ENCODE measurements around the gene C1QTNF3. TPM values are rescaled to one million over a fixed set of nuclear protein-coding genes. Genes with fewer than 3 reads are reported as not detected.
"Not testable (repeated sequence)": the region's sequence is repeated elsewhere in the genome, so short reads cannot be mapped to it uniquely, and the experiment has no call there.

Gene C1QTNF3
- total RNA-seq, 4 donors from 2014 or later = 0.53 to 5.1 (median 1.6) TPM

DNA sequence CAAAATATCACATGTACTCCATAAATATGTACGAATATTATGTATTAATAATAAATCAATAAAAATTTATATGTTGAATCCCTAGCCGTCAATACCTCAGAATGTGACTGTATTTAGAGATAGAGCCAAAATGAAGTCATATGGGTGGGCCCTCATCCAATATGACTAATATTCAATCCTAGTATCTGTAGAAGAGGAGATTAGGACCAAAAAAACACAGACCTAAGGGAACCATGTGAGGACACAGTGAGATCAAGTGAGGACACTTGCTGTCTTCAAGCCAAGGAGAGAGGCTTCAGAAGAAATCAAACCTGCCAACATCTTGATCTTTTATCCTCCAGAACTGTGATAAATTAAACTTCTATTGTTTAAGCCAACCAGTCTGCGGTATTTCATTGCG lies 31.5 kb downstream of the C1QTNF3 start:
- Histone ChIP-seq H3K4me3 (no peak overlapping the region), H3K27ac (no peak overlapping the region), H3K4me1 (peaks cover 7 to 36% (median 13%) of the 10 kb centered on the region in 3 donors), H3K27me3 (no peaks in the 10 kb centered on the region), H3K36me3 (no peaks in the 10 kb centered on the region), H3K9me3 (no peaks in the 10 kb centered on the region)
- no peak for DNase-seq
- 65 to 78% methylated on average over 4 of the region's 4 CpGs for WGBS, 2 donors
- intact Hi-C loops (cut with DNase I) = no loop called here
- no peak for TF ChIP-seq POLR2A (IDR thresholded peaks at IDR 0.05)

- H3K27me3 ChIP-seq; H3K27ac ChIP-seq; H3K36me3 ChIP-seq; H3K4me3 ChIP-seq; intact Hi-C loops (cut with DNase I); H3K9me3 ChIP-seq; DNase-seq: not testable (repeated sequence)
- peaks cover 9 to 49% (median 14%) of the 10 kb centered on the region in 3 donors for H3K4me1 ChIP-seq
- 95 to 96% methylated on average over 2 of the region's 2 CpGs for WGBS, 2 donors
Measured at GRCh38 chr5:34010146-34010545, 32.9 kb downstream of the C1QTNF3 start.

DNA sequence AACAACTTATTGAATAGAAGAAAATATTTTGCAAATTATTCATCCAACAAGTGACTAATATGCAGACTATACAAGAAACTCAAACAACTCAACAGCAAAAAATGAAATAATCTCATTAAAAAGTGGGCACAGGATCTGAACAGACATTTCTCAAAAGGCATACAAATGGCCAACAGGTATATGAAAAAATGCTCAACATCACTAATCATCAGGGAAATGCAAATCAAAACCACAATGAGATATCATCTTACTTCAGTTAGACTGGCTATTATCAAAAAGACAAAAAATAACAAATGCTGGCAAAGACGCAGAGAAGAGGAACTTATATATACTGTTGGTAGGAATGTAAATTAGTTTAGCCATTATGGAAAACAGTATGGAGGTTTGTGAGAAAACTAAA lies 33.4 kb downstream of the C1QTNF3 start:
- TF ChIP-seq CTCF (IDR thresholded peaks at IDR 0.05) (no peak), POLR2A (IDR thresholded peaks at IDR 0.05) (no peak)
- DNase-seq = no peak
- Histone ChIP-seq H3K4me3 (no peak overlapping the region), H3K4me1 (peaks cover 9 to 48% (median 14%) of the 10 kb centered on the region in 3 donors), H3K9me3 (no peaks in the 10 kb centered on the region), H3K27ac (no peak overlapping the region), H3K27me3 (no peaks in the 10 kb centered on the region), H3K36me3 (peaks cover 0 to 12% (median 0%) of the 10 kb centered on the region in 3 donors)
- intact Hi-C loops (cut with DNase I) = no loop called here
- WGBS, 2 donors = 84 to 89% methylated on average over 1 of the region's 1 CpG

DNA sequence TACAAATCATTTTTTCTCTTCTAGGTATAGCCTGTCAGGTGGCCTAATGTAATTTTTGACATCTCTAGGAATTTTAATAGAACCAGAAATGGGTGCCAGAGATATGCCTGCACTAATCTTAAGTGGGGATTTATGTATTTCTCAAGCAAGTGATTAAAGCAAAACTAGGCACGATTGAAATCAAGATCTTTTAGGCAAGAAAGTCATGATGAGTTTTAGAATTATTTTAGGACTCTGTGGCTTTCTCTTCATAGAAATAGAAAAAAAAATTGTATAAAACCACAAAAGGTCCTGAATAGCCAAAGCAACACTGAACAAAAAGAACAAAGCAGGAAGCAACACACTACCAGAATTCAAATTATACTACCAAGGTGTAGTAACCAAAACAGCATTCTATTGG lies 34.2 kb downstream of the C1QTNF3 start:
- WGBS, 2 donors = 0 to 7% methylated on average over 1 of the region's 1 CpG
- H3K27me3 ChIP-seq = no peaks in the 10 kb centered on the region
- intact Hi-C loops (cut with DNase I) = no loop called here
- H3K9me3 ChIP-seq = no peaks in the 10 kb centered on the region
- peak overlapping the region; percentile 61 to 86 (median 69) for H3K4me3 ChIP-seq
- DNase-seq = no peak
- peaks cover 0 to 20% (median 0%) of the 10 kb centered on the region in 3 donors for H3K36me3 ChIP-seq
- H3K27ac ChIP-seq = peak overlapping the region; percentile 89 to 96 (median 94)
- H3K4me1 ChIP-seq = peaks cover 9 to 40% (median 14%) of the 10 kb centered on the region in 3 donors
- TF ChIP-seq POLR2A (IDR thresholded peaks at IDR 0.05) (no peak), CTCF (IDR thresholded peaks at IDR 0.05) (no peak)

- intact Hi-C loops (cut with DNase I) = no loop called here
- H3K4me3 ChIP-seq = peak within 1 kb of the TSS; percentile 61 to 86 (median 69)
- H3K4me1 ChIP-seq = peaks cover 9 to 34% (median 14%) of the 10 kb centered on the region in 3 donors
- H3K27me3 ChIP-seq = no peaks in the 10 kb centered on the region
- WGBS, 2 donors = 0% methylated on average over 30 to 33 of the region's 76 CpGs
- peak within 1 kb of the TSS; percentile 89 to 96 (median 94) for H3K27ac ChIP-seq
- peaks cover 0 to 29% (median 4%) of the 10 kb centered on the region in 3 donors for H3K36me3 ChIP-seq
- H3K9me3 ChIP-seq = no peaks in the 10 kb centered on the region
- peak; percentile 54 for DNase-seq
- TF ChIP-seq POLR2A (IDR thresholded peaks at IDR 0.05) (peak in 3 of 4 donors; percentile 64 to 97 (median 84)), CTCF (IDR thresholded peaks at IDR 0.05) (peak in 1 of 6 experiments; percentile 4)
Measured at GRCh38 chr5:34007621-34008600, 35.1 kb downstream of the C1QTNF3 start, which contains the start of gene AMACR. AMACR (minus strand) TSS chr5:34008050; CDS start chr5:34008019, 31 bp downstream.

DNA sequence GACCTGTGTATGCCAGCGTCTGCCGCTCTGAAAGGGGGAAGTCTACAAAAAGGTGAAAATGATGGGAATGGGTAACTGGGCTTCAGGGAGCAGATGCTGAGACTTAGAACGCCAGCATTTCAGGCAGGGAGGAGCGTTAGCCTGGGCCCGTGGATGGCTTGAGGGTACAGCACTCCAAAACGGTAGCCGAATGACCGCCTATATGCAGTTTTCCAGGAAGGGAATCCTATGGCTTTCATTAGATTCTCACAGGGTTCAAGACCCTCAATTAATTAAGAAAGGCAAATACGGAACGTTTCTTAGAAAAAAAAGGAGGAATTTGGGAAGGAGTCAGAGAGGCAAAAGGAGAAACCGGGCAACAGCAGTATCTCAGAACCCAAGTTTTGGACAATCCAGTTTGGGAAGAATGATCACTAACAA lies 35.8 kb downstream of the C1QTNF3 start:
- WGBS, 2 donors = 3 to 6% methylated on average over 11 of the region's 11 CpGs
- no peaks in the 10 kb centered on the region for H3K27me3 ChIP-seq

More for the DNA sequence above, 35.8 kb downstream of the C1QTNF3 start:
- no peak for DNase-seq
- TF ChIP-seq CTCF (IDR thresholded peaks at IDR 0.05) (no peak), POLR2A (IDR thresholded peaks at IDR 0.05) (no peak)
- peak overlapping the region; percentile 89 to 96 (median 94) for H3K27ac ChIP-seq
- H3K36me3 ChIP-seq = peaks cover 0 to 36% (median 4%) of the 10 kb centered on the region in 3 donors
- no peaks in the 10 kb centered on the region for H3K9me3 ChIP-seq
- intact Hi-C loops (cut with DNase I) = no loop called here
- H3K4me3 ChIP-seq = peak overlapping the region; percentile 61 to 86 (median 69)
- peaks cover 9 to 34% (median 14%) of the 10 kb centered on the region in 3 donors for H3K4me1 ChIP-seq

Measured in esophagus squamous epithelium (tissue), 5 donors.